Progenitor cell of endocrine pancreas (in vitro differentiated cells): ENCODE results near the gene IRAK4. TPM values are rescaled to one million over a fixed set of nuclear protein-coding genes. Genes with fewer than 3 reads are reported as not detected.

Experiments
- DNase-seq: peaks from one replicate; pipeline ENCODE4 v3.0.0; 2021; ENCODE audit warnings: low spot score; ENCODE audit not compliant: unreplicated experiment
- H3K27ac Mint-ChIP-seq: 2 replicates; pipeline ENCODE4 v1.8.0; 2021; ENCODE audit warnings: mild to moderate bottlenecking, moderate library complexity, mixed read lengths
- H3K27me3 Mint-ChIP-seq: 2 replicates; pipeline ENCODE4 v1.8.0; 2021; ENCODE audit warnings: mixed read lengths
- H3K36me3 Mint-ChIP-seq: 2 replicates; pipeline ENCODE4 v1.8.0; 2022; ENCODE audit warnings: mixed read lengths; ENCODE audit not compliant: insufficient read depth
- H3K4me1 Mint-ChIP-seq: 2 replicates; pipeline ENCODE4 v1.8.0; 2021; ENCODE audit warnings: low read depth, mixed read lengths
- H3K4me3 Mint-ChIP-seq: 2 replicates; pipeline ENCODE4 v1.8.0; 2021; ENCODE audit warnings: low read depth, mild to moderate bottlenecking, moderate library complexity, mixed read lengths
- H3K9me3 Mint-ChIP-seq: 2 replicates; pipeline ENCODE4 v1.8.0; 2021; ENCODE audit warnings: low read depth, mixed read lengths
- total RNA-seq: library from RNA; stranded (reverse); gene quantifications from 2 replicates; pipeline ENCODE4 v1.2.1, GENCODE V29; 2021
- TF ChIP-seq, protein P1 (sequence below): fragments of 200-600 bp; sonication (generic); IDR thresholded peaks from one replicate; pipeline ENCODE4 v1.5.0; 2021; ENCODE audit warnings: antibody characterized with exemption, mild to moderate bottlenecking; ENCODE audit not compliant: unreplicated experiment

The IRAK4 gene
- total RNA-seq, 1 donor from 2014 or later, result 8.5 TPM

DNA sequence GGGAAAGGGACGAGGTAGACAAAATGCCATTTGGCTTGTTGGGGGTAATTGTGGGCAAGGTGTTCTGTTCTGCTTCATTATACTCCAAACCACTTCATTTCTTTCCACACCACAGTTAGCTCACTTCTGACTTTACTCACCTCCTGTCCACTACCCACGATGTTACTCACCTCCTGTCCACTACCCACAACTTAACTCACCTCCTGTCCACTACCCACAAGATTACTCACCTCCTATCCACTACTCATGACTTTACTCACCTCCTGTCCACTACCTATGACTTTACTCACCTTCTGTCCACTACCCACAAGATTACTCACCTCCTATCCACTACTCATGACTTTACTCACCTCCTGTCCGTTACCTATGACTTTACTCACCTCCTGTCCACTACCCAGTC is 57.4 kb downstream of the IRAK4 start:
- DNase-seq, result no peak
- Mint-ChIP-seq H3K27me3 (no peaks in the 10 kb centered on the region), H3K9me3 (no peaks in the 10 kb centered on the region), H3K36me3 (no peaks in the 10 kb centered on the region), H3K27ac (no peak overlapping the region), H3K4me1 (peaks cover 3% of the 10 kb centered on the region), H3K4me3 (no peak overlapping the region)
- TF ChIP-seq, protein P1, sequence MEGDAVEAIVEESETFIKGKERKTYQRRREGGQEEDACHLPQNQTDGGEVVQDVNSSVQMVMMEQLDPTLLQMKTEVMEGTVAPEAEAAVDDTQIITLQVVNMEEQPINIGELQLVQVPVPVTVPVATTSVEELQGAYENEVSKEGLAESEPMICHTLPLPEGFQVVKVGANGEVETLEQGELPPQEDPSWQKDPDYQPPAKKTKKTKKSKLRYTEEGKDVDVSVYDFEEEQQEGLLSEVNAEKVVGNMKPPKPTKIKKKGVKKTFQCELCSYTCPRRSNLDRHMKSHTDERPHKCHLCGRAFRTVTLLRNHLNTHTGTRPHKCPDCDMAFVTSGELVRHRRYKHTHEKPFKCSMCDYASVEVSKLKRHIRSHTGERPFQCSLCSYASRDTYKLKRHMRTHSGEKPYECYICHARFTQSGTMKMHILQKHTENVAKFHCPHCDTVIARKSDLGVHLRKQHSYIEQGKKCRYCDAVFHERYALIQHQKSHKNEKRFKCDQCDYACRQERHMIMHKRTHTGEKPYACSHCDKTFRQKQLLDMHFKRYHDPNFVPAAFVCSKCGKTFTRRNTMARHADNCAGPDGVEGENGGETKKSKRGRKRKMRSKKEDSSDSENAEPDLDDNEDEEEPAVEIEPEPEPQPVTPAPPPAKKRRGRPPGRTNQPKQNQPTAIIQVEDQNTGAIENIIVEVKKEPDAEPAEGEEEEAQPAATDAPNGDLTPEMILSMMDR, result no peak

DNA sequence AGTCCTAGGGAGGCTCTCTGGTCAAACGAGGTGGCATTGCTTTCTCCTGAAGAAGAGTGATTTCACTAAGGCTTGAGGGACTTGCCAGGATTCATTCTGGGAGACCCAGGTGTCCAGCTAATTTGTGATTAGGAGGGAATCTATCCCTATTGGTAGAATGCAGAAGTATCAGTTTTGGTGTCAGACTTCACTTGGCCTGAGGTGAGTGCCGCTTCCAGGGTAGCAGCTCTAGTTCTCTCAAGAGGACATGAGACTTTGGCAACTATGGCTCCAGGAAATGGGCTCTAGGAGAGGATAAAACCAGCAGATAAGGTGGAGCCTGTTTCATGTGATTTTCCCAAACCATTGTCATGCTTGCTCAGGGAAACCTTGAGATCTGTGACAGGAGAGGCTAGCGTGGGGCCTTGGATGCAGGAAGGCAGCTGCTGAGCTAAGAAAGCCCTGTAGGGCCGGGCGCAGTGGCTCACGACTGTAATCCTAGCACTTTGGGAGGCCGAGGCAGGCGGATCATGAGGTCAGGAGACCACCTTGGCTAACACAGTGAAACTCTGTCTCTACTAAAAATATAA is 65.5 kb downstream of the IRAK4 start:
- Mint-ChIP-seq H3K9me3 (no peaks in the 10 kb centered on the region), H3K4me3 (no peak overlapping the region), H3K27me3 (no peaks in the 10 kb centered on the region), H3K4me1 (no peaks in the 10 kb centered on the region), H3K36me3 (no peaks in the 10 kb centered on the region), H3K27ac (no peak overlapping the region)
- TF ChIP-seq, protein P1, result no peak
- no peak for DNase-seq

DNA sequence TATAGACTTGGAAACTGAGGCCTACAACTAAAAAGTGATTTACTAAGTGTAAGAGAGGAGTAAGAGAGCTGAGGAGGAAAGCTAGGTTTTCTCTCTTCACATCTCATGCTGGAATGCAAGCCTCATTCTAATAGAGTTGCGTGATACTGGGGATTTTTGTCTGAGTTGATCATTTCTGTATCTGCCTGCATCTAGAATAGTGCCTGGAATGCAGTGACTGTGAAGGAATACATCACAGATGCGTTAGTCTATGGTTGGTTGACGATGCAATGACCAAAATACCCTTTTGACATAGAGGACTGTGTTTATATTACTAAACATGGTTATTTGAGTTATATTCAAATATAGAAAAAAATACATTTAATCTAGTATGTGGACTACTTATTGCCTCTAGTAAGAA is 67.9 kb downstream of the IRAK4 start:
- no peak overlapping the region for H3K27ac Mint-ChIP-seq
- DNase-seq, result no peak
- H3K36me3 Mint-ChIP-seq, result no peaks in the 10 kb centered on the region
- H3K4me3 Mint-ChIP-seq, result no peak overlapping the region
- H3K27me3 Mint-ChIP-seq, result peaks cover under 1% of the 10 kb centered on the region
- TF ChIP-seq, protein P1, result no peak
- H3K9me3 Mint-ChIP-seq, result no peaks in the 10 kb centered on the region
- H3K4me1 Mint-ChIP-seq, result no peaks in the 10 kb centered on the region

DNA sequence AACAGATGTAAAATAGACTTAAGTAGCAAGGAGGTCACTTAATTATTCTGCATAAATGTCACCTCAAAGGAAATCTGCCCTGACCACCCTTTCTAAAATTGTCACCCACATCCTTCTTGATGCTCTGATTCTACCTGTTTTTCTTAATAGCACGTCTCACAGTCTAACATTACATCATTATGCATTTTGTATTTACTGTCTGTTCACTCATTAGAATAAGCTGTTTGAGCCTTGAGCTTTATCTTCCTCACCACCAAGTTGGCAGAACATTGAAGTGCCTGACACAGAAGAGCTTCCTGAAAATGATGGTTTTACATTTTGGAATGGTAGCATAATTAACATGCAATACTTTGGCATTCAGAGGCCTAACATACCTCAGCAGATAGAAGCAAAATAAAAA is 68.3 kb downstream of the IRAK4 start:
- no peaks in the 10 kb centered on the region for H3K4me1 Mint-ChIP-seq
- TF ChIP-seq, protein P1, result no peak
- H3K4me3 Mint-ChIP-seq, result no peak overlapping the region
- no peak overlapping the region for H3K27ac Mint-ChIP-seq
- no peak for DNase-seq
- no peaks in the 10 kb centered on the region for H3K36me3 Mint-ChIP-seq
- H3K27me3 Mint-ChIP-seq, result peaks cover 4% of the 10 kb centered on the region
- H3K9me3 Mint-ChIP-seq, result no peaks in the 10 kb centered on the region

DNA sequence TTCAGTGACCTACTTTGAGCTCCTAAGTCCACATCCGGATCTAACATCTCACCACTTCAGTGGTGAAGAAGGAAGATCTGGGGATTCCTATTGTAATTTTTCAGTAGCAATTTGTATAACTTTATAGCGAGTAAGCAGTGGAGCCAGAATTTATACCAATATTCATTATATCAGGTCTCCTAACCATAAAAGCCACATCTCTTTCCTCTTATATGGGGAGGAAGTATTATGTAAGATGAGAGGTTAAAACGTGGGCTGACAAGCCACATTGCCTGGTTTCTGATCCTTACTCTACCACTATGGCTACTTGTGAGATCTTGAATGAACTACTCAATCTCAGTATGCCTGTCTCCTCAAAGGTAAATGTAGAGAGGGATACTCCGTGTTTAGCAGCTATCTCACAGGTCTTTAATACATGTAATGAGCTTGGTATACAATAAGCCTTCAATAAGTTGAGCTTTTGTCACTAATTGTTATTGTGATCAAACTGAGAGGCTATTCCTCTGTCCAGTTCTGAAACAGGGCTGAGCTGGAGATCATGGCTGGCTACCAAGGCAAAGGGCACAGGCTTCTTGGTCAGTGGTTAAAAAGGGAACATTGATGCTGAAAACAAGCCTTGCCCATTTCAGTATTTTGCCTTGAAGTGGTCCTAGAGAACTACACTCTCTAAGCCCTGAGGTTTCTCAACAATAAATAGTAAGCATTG is 73.9 kb downstream of the IRAK4 start:
- Mint-ChIP-seq H3K9me3 (no peaks in the 10 kb centered on the region), H3K36me3 (no peaks in the 10 kb centered on the region), H3K4me3 (no peak overlapping the region), H3K27ac (no peak overlapping the region), H3K27me3 (peaks cover 13% of the 10 kb centered on the region), H3K4me1 (peaks cover 4% of the 10 kb centered on the region)
- no peak for DNase-seq
- TF ChIP-seq, protein P1, result no peak
